Measurements from ENCODE around the gene CMSS1. TPM values are rescaled to one million over a fixed set of nuclear protein-coding genes. Genes with fewer than 3 reads are reported as not detected.

Gene CMSS1
- total RNA-seq, 1 experiment from 2014 or later = 70.6 TPM

GRCh38 chr3:99856437-99857220 lies 39.0 kb downstream of the CMSS1 start:
- no peaks in the 10 kb centered on the region for H3K36me3 Mint-ChIP-seq
- TF ChIP-seq JAZF1 (CRISPR knock-in tag; IDR thresholded peaks at IDR 0.05) (no peak), HMGA2 (CRISPR knock-in tag; IDR thresholded peaks at IDR 0.05) (no peak), MAX (CRISPR knock-in tag; IDR thresholded peaks at IDR 0.05) (no peak), AR (CRISPR knock-in tag; IDR thresholded peaks at IDR 0.05) (no peak), NR1H2 (CRISPR knock-in tag; IDR thresholded peaks at IDR 0.05) (no peak), TCF7 (CRISPR knock-in tag; IDR thresholded peaks at IDR 0.05; ENCODE audit: low read depth) (no peak), SMAD4 (CRISPR knock-in tag; IDR thresholded peaks at IDR 0.05) (no peak), ZNF416 (CRISPR knock-in tag; IDR thresholded peaks at IDR 0.05) (no peak), PRDM15 (CRISPR knock-in tag; IDR thresholded peaks at IDR 0.05) (no peak)
- TF ChIP-seq, protein P1, sequence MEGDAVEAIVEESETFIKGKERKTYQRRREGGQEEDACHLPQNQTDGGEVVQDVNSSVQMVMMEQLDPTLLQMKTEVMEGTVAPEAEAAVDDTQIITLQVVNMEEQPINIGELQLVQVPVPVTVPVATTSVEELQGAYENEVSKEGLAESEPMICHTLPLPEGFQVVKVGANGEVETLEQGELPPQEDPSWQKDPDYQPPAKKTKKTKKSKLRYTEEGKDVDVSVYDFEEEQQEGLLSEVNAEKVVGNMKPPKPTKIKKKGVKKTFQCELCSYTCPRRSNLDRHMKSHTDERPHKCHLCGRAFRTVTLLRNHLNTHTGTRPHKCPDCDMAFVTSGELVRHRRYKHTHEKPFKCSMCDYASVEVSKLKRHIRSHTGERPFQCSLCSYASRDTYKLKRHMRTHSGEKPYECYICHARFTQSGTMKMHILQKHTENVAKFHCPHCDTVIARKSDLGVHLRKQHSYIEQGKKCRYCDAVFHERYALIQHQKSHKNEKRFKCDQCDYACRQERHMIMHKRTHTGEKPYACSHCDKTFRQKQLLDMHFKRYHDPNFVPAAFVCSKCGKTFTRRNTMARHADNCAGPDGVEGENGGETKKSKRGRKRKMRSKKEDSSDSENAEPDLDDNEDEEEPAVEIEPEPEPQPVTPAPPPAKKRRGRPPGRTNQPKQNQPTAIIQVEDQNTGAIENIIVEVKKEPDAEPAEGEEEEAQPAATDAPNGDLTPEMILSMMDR (IDR thresholded peaks at IDR 0.05) = no peak
- TF ChIP-seq, protein P2, sequence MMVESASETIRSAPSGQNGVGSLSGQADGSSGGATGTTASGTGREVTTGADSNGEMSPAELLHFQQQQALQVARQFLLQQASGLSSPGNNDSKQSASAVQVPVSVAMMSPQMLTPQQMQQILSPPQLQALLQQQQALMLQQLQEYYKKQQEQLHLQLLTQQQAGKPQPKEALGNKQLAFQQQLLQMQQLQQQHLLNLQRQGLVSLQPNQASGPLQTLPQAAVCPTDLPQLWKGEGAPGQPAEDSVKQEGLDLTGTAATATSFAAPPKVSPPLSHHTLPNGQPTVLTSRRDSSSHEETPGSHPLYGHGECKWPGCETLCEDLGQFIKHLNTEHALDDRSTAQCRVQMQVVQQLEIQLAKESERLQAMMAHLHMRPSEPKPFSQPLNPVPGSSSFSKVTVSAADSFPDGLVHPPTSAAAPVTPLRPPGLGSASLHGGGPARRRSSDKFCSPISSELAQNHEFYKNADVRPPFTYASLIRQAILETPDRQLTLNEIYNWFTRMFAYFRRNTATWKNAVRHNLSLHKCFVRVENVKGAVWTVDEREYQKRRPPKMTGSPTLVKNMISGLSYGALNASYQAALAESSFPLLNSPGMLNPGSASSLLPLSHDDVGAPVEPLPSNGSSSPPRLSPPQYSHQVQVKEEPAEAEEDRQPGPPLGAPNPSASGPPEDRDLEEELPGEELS (CRISPR knock-in tag; IDR thresholded peaks at IDR 0.05) = no peak
- TF ChIP-seq, protein P3, sequence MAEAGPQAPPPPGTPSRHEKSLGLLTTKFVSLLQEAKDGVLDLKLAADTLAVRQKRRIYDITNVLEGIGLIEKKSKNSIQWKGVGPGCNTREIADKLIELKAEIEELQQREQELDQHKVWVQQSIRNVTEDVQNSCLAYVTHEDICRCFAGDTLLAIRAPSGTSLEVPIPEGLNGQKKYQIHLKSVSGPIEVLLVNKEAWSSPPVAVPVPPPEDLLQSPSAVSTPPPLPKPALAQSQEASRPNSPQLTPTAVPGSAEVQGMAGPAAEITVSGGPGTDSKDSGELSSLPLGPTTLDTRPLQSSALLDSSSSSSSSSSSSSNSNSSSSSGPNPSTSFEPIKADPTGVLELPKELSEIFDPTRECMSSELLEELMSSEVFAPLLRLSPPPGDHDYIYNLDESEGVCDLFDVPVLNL (CRISPR knock-in tag; IDR thresholded peaks at IDR 0.05; ENCODE audit: borderline replicate concordance, low read depth) = no peak
- TF ChIP-seq, protein P4, sequence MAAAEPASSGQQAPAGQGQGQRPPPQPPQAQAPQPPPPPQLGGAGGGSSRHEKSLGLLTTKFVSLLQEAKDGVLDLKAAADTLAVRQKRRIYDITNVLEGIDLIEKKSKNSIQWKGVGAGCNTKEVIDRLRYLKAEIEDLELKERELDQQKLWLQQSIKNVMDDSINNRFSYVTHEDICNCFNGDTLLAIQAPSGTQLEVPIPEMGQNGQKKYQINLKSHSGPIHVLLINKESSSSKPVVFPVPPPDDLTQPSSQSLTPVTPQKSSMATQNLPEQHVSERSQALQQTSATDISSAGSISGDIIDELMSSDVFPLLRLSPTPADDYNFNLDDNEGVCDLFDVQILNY (CRISPR knock-in tag; IDR thresholded peaks at IDR 0.05) = no peak
- no peak overlapping the region for H3K27ac Mint-ChIP-seq
- ChIA-PET CTCF (no interaction called here), POLR2A (no interaction called here)
- no peaks in the 10 kb centered on the region for H3K27me3 Mint-ChIP-seq (ENCODE audit: low read depth)
- peaks cover 40% of the 10 kb centered on the region for H3K4me1 Mint-ChIP-seq
- no peak overlapping the region for H3K4me3 Mint-ChIP-seq
- ATAC-seq = no peak
- DNase-seq (ENCODE audit: low spot score) = no peak
- H3K9me3 Mint-ChIP-seq = no peaks in the 10 kb centered on the region
